ENCODE measurements around the gene NCBP3.

Gene NCBP3

DNA sequence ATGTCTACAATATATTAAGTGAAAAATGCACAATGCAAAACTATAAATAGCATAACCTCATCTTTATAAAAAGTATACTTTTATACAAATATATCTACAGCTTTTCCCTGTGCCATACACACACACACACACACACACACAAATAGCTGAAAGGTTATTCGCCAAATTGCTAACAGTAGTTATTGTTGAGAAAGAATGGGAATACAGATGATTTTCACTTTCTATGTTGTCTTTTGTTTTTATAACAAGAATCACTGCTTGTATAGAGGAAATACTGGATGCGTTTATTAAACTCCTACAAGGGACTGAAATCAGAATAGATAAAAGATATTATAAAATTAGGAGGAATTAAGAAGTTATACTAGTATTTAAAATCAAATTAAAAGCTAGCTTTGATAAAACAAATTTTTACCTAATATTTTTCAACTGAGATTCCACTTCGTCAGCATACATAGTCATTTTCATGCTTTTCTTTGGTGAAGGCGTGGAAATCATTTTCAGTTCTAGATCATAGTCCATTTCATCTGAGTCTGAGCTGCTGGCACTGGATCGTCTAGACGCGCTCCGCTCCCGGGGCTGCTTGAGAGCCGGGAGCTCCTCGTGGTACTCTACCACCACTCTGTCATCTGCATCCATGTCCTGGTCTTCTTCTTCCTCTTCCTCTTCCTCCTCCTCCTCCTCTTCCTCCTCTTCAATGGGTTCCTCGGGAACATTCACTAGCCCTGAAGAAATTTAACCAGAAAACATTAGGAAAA is 28.0 kb downstream of the NCBP3 start:
- no peak overlapping the region for H3K4me3 ChIP-seq
- H3K27ac ChIP-seq: no peak overlapping the region

DNA sequence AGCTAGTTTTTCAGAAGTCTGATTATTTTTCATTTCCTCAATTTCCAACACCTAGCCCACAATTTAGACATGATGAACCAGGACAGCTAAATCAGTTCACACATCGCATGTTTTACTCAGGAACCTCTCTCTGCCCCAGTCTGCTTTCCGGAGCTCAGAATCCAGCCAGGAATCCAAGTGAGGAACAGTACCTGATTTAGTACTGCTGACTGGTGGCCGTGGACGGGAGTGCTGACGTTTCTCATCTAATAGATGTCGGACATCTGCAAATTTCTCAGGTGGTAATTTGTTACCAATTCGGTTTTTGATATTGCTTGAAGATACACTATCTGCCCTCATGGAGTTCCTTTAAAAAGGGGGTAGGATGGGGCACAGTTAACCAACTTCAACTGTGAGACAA is 30.1 kb downstream of the NCBP3 start:
- Histone ChIP-seq H3K4me3 (no peak overlapping the region), H3K27ac (no peak overlapping the region)

DNA sequence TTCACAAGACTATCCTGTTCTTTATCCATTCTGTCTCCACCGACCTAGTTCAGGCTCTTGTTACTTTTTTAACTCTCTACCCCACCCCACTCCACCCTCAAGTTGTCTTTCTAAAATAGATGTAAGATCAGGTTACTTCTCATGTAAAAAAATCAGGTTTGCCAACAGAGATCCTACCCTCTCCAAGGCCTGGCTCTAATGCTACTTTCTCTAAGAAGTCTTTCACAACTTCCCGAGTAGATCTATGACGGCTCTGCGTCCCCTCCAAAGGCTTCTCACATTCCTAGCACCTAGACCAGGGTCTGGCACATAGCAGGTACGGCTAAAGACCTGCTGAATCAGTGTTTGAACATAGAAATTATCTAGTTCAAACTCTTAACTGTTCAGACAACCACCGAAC is 30.9 kb downstream of the NCBP3 start:
- H3K27ac ChIP-seq: no peak overlapping the region
- no peak overlapping the region for H3K4me3 ChIP-seq

DNA sequence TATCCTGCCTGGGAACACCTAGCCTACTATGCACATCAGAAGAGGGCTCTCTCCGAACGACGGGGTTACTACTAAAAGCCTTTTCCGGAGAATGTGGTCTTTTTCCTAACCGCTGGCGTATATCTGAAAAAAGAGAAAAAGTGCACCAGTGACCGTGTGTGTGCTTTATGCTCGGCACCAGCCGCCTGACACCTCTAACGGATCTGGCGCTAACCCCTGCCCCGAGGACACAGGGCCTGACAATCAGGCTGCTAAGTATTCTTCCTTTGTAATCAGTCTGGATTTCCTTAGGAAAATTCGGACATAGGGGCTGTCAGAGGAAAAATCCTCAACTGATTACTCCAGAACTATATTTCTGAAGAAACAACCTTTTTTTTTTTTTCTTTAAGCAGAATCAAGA is 31.7 kb downstream of the NCBP3 start:
- no peak overlapping the region for H3K27ac ChIP-seq

DNA sequence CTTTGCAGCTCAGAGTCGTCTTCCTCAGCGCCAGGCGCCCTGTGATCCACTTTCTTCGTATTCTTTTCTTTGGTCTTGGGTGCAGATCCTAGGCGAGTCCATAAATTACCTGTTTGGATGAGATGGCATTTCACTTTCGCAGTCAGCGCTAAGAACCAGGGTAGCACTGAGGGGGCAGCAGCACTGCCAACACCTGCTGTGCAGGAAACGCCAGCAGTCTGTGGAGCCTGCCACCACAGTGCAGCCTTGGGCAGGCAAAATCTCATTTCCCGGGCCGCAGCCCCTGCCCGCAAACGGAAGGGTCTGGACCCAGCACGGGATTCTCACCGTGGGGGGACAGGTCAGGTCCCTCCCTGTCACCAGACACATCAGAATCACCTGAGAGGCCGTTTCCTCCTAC is 32.9 kb downstream of the NCBP3 start:
- H3K27ac ChIP-seq: peak overlapping the region in 4 of 21 experiments; percentile 5 to 61 (median 23)
- no peak overlapping the region for H3K4me3 ChIP-seq

More for the DNA sequence above, 31.7 kb downstream of the NCBP3 start:
- no peak overlapping the region for H3K4me3 ChIP-seq

DNA sequence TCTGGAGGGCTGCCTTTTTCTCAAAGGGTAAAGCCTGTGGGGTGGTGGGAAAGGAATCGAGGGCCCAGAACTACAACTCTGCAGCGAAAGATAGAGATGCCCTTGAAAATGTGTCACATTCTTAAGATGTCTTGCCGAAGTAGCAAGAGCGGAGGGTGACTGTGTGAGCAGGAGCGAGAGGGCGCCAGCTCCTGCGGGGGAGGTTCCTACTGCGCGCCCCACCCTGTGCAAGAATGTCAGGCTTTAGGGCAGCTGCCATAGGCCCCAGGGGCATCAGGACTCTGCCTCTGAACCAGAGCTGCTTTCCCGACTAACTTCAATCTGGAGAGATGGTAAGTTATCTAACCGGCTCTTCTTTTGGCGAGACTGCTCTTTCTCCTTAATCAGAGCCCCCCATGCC is 33.3 kb downstream of the NCBP3 start:
- no peak overlapping the region for H3K4me3 ChIP-seq
- peak overlapping the region in 6 of 21 experiments; percentile 5 to 69 (median 24) for H3K27ac ChIP-seq

DNA sequence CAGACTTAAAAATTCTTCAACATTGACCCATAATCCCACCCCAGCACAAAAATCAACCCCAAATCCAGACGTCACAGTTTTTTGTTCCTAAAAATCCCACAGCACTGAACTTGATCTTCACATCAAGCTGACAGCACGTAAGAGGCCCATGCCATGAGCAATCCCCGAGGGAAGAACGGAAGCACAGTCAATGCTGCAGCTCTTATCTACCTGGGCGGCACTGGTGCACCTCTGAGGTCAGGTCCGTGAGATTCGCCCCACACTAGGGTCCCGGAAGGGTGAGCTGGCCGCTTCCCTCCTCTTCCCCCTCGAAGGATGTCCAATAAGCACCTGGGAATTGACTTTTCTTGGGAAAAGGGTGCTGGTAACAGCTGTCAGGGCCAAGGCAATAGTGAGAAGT is 33.8 kb downstream of the NCBP3 start:
- no peak overlapping the region for H3K4me3 ChIP-seq
- H3K27ac ChIP-seq: peak overlapping the region in 5 of 21 experiments; percentile 4 to 69 (median 23)

DNA sequence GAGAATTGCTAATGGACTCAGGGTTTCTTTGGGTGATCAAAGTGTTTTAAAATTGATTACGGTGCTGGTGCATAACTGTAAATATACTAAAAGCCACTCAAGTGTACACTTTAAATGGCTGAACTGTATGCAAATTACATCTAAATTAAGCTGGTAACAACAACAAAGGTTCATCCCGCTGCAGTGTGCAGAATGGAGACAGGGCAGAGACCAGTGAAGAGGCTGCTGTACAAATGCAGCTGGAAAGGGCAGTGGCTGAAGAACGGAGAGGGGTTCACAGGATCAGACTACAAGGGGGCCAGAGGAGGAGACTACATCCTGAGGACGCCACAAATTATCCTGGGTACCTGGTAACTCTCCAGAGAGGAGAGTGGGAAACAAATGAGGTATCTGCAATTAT is 36.0 kb downstream of the NCBP3 start:
- no peak overlapping the region for H3K27ac ChIP-seq
- H3K4me3 ChIP-seq: no peak overlapping the region

DNA sequence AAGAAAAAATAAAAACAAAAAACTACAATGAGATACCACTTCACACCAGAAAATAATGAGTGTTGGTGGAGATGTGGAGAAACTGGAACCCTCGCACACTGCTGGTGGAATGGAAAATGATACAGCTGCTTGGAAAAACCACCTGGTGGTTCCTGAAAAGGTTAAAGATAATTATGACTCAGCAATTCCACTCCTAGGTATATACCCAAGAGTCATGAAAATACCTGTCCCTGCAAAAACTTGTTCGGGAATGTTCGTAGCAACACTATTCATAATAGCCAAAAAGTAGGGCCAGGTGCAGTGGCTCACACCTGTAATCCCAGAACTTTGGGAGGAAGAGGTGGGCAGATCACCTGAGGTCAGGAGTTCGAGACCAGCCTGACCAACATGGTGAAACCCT is 36.9 kb downstream of the NCBP3 start:
- H3K27ac ChIP-seq: peak overlapping the region in 4 of 21 experiments; percentile 16 to 51 (median 20)
- no peak overlapping the region for H3K4me3 ChIP-seq

DNA sequence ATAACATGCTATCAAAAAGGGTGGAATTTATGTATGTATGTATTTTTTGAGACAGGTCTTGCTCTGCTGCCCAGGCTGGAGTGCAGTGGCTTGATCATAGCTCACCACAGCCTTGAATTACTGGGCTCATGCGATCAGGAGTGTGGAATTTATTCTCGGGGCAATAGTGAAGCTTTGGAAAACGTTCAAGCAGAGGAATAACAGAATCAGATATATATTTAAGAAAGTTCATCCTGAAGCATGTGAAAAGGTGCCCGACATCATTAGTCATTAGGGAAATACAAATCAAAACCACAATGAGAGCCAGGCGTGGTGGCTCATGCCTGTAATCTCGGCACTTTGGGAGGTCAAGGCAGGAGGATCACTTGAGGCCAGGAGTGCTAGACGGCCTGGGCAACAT is 37.3 kb downstream of the NCBP3 start:
- H3K4me3 ChIP-seq: no peak overlapping the region
- peak overlapping the region in 5 of 21 experiments; percentile 16 to 51 (median 21) for H3K27ac ChIP-seq

DNA sequence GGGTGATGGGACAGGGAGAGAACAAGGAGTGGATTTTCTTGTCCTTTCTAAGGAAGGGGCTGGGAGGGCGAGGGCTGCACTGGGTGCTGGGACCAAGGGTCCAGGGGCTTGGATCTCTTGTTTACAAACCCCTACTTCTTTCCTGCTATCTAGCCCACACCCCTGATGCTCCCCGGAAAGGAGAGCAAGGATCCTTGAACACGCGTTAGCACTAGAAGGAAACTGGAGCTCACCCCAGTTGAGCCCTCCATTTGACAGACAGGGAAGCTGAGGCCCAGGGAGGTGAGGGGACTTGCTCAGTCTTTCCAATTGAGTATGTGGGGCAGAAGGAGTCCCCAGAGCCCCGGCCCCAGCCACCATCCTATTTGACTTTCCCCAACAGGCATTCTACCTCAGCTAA is 40.5 kb downstream of the NCBP3 start:
- no peak overlapping the region for H3K4me3 ChIP-seq
- H3K27ac ChIP-seq: no peak overlapping the region

DNA sequence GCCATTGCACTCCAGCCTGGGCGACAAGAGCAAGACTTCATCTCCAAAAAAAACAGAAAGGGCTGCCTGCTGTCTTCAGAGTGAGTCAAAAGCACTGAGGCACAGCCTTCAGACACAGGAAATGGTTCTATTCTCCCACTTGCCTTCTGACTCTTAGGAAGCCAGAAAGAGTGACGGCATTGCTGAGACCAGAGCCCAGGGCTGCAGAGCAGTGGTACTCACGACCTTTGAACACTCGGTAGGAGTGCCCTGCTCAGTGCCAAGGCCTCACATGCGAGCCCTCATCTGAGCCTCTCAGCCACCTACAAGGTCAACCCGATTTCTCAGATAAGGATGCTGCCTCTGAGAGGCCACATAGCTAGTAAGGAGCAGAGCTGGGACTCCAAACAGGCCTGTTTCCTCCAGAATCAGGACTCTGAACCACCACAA is 41.5 kb downstream of the NCBP3 start:
- no peak overlapping the region for H3K4me3 ChIP-seq
- H3K27ac ChIP-seq: peak overlapping the region in 4 of 21 experiments; percentile 6 to 56 (median 35)

DNA sequence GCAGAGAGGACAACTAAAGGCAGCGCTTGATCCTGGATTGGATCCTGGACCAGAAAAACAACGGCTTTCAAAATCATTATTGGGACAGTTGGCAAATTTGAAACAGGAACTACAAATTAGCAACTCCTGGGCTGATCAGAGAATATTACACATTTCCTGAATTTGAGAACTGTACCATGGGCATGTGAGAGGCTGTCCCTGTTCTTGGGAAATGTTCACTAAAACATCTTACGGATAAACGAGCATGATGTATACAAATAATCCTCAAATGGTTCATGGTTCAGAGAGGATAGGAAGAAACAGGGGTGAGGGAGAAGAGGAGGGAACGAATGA is 42.8 kb downstream of the NCBP3 start:
- no peak overlapping the region for H3K4me3 ChIP-seq
- peak overlapping the region in 5 of 21 experiments; percentile 3 to 59 (median 30) for H3K27ac ChIP-seq

DNA sequence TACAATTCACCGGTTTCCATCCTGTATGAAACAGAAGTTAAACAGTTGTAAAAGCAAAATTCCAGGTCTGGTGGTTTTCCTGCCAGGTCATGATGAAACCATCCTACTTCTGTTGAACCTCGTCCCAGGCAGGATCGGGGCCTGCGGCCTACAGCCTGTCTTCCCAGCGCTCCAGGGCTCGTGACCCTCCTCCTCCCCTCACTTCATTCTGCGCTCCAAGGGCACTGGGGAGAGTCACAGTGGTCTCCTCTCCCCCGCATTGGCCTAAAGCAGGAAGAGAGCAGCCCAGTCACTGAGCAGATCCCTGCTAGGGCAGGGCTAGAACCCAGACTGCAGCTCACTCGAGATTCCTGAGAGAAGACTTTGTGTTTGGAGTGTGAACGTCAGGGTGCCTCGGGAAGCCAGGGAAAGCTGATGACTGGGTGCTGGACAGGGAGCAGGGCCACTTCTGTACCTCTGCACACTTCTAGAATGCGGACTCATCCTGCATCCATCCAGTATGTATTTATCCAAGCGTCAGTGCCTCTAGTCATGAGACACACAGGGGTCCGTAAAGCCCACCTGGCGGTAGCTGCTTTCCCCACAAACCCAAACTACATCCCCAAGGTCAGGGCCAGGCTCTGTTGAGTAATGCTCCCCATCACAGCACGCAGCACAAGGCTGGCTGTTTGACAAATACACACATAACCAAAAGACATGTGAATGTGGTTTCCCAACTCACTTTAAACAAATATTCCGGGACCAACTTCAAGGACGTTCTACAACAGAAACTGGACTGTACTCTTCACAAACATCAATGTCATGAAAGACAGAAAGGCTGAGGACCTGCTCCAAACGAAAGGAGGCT is 43.4 kb downstream of the NCBP3 start:
- Histone ChIP-seq H3K4me3 (no peak overlapping the region), H3K27ac (peak overlapping the region in 10 of 21 experiments; percentile 3 to 59 (median 35))

DNA sequence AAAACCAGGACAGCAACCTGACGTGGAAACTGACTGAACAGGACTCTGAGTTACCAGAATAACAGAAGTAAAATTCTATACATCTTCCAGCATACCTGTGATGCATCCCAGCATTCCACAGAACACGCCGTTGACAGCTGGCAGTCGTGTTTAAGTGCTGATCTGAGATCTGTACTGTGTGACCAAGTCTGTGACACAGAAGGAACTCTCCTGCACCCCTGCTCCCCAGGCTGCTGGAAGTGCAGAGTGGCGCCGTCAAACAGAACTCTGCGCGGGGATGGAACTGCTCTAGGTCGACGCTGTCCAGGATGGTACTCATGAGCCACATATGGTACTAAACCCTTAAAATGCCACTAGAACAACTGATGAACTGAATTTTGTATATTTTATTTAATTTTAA is 44.3 kb downstream of the NCBP3 start:
- peak overlapping the region in 2 of 21 experiments; percentile 30 to 51 for H3K27ac ChIP-seq
- H3K4me3 ChIP-seq: no peak overlapping the region

DNA sequence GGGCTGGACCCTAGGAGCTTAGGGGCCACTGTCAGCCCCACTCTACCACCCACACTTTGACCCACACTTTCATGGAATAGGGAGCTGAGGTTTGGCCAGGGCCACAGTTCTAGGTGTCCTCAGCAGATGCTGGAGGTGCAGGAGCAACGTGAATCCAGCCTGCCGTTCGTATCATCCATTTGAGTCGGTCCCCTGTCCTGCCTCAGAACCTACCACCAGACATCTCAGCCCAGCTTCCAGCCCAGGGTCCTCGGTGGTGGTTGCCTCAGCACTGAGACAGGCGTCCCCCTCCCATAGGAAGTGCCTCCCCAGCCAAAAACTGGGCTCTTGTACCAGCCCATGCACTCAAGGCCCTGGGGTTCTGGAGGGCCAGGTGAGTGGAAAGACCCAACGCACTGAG is 44.7 kb downstream of the NCBP3 start:
- H3K27ac ChIP-seq: peak overlapping the region in 3 of 21 experiments; percentile 30 to 51 (median 51)
- H3K4me3 ChIP-seq: no peak overlapping the region

DNA sequence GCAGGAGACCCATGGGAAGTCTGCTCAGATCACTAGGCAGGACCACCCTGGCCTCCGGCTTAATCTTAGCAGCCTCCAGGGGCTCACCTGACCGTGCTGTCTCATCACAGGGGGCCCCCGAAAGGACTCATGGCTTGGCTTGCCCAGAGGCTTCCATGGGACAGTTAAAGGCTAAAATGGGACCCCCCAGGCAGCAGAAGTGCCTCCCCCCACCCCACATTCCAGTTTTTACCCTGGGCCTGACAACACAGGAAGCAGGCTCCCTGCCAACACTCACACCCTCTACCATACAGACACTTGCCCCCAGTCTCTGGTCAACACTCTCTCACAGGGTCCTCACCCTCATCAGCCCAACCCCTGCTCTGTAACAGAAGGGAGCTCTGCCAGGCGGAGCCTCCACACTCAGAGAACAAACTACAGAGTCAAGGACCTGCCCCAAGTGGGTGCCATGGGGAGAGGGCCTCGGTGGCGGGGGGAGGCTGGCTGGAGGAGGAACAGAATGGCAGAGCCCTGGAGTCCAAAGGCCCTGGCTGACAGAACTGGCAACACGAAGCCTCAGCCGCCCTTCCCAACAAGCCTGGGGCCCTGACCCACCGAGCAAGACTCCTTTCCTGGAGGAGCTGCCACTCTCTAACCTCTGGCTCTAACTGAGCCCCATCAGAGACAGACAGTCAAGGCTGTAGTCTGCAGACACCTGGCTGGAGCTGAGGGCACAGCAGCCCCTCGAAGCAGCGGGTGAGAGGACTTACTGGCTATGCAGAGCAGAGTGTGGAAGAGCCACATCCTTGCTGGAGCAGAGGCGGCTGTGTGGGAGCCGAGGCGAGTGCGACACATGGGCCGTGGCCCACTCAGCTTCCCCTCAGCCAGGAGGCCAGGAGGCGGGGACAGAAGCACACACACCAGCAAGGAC is 45.4 kb downstream of the NCBP3 start, which contains the start of gene ITGAE:
Gene ITGAE (minus strand): TSS at position 827 of the 910 bp plus-strand sequence. CDS start 44 bp downstream, at position 783.
- Histone ChIP-seq H3K27ac (peak within 1 kb of the TSS in 6 of 21 experiments; percentile 11 to 51 (median 30)), H3K4me3 (no peak within 1 kb of the TSS)

DNA sequence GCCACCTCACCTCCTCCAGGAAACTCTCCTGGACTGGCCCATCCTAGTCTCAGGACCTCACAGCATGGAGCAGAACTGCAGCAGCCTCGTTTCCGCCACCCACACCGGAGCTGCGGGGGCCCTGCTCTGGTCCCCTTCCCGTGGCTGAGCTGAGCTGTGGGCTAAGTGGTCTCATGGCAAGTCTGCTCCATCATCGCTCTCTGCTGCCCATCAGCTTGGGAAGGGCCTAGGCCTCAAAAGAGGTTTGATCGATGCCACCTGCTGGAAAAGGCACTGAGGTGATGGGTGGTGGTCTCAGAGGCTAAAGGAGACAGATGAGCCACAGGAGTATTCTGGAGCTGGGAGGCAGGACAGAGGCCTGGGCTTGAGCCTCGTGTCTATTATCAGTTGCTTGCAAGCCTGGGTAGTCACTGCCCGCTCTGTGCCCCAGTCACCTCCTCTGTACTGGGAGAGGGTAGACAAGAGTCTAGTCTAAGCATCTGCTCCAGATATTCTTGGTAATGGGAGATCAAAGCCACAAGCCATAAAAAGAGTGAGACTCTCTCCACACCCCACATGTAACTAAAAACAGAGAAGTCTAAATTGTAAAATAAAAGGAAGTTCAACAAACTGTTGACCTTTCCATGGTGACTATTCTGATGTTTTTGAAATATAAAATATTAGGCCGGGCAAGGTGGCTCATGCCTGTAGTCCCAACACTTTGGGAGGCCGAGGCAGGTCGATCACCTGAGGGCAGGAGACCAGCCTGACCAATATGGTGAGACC is 46.7 kb downstream of the NCBP3 start:
- Histone ChIP-seq H3K27ac (peak overlapping the region in 5 of 21 experiments; percentile 4 to 37 (median 30)), H3K4me3 (no peak overlapping the region)
